K562 (cell line): Measurements from ENCODE around the gene SAMD8. TPM values are rescaled to one million over a fixed set of nuclear protein-coding genes. Genes with fewer than 3 reads are reported as not detected.

Experiments
- CBFA2T2 ChIP-seq: fragments of 450-650 bp; conservative IDR thresholded peaks from 2 replicates; pipeline ENCODE4 v1.6.1; 2017; ENCODE audit warnings: mild to moderate bottlenecking
- E2F3 ChIP-seq: fragments of 250-450 bp; sonication (Bioruptor Pico); IDR thresholded peaks from 2 replicates; pipeline ENCODE4 v1.4.0; 2020; ENCODE audit warnings: mild to moderate bottlenecking
- ELF1 ChIP-seq: fragments of 200-800 bp; sonication (Bioruptor generic); IDR thresholded peaks from 2 replicates; pipeline ENCODE4 v1.6.1; 2016; ENCODE audit warnings: missing genetic modification characterization, missing compliant biosample characterization
- KDM2B ChIP-seq: fragments of 250-450 bp; sonication (Bioruptor Pico); IDR thresholded peaks from 2 replicates; pipeline ENCODE4 v1.8.0; 2021; ENCODE audit warnings: mild to moderate bottlenecking, moderate library complexity
- LEF1 ChIP-seq: fragments of 450-650 bp; IDR thresholded peaks from 2 replicates; pipeline ENCODE4 v1.6.1; 2016; ENCODE audit warnings: mild to moderate bottlenecking
- NR3C1 ChIP-seq: sonication (generic); formaldehyde crosslinking; IDR thresholded peaks from 2 replicates; pipeline ENCODE4 v1.8.1; 2022; ENCODE audit warnings: missing genetic modification reagents
- PPARD ChIP-seq: fragments of 250-450 bp; sonication (Bioruptor Pico); IDR thresholded peaks from 2 replicates; pipeline ENCODE4 v1.8.0; 2022; ENCODE audit warnings: inconsistent platforms, mild to moderate bottlenecking, moderate library complexity
- PRPF4 ChIP-seq: fragments of 200-400 bp; formaldehyde crosslinking; IDR thresholded peaks from one replicate; pipeline ENCODE4 v1.6.1; 2017; ENCODE audit warnings: low read length, low read depth, mild to moderate bottlenecking; ENCODE audit not compliant: insufficient read depth, poor library complexity, severe bottlenecking
- PTBP1 ChIP-seq: fragments of 200-400 bp; formaldehyde crosslinking; IDR thresholded peaks from 2 replicates; pipeline ENCODE4 v1.6.1; 2017; ENCODE audit warnings: low read depth, low read length
- SAP30 ChIP-seq: fragments of 200-600 bp; sonication (generic); IDR thresholded peaks from 2 replicates; pipeline ENCODE4 v1.6.1; 2012; ENCODE audit warnings: borderline replicate concordance, low read depth, mild to moderate bottlenecking, moderate library complexity, low read length, control low read depth, inconsistent platforms; ENCODE audit not compliant: insufficient read depth, poor library complexity, severe bottlenecking
- TAF1 ChIP-seq: IDR thresholded peaks from 2 replicates; pipeline ENCODE4 v1.6.1; 2011; ENCODE audit warnings: mild to moderate bottlenecking, low read length, moderate library complexity; ENCODE audit not compliant: insufficient read depth, control insufficient read depth, severe bottlenecking; ENCODE audit errors: extremely low read depth
- XRCC3 ChIP-seq: fragments of 450-650 bp; IDR thresholded peaks from 2 replicates; pipeline ENCODE4 v1.6.1; 2017; ENCODE audit warnings: mild to moderate bottlenecking, moderate library complexity
- ZNF384 ChIP-seq: IDR thresholded peaks from 2 replicates; pipeline ENCODE4 v1.6.1; 2012; ENCODE audit warnings: low read depth, low read length, improper control_type of control experiment
- polyA plus RNA-seq, 8 experiments: library from polyadenylated mRNA; depleted of rRNA in 4 of 8; stranded (reverse) in 5 of 8; unstranded in 3 of 8; fragments of >200 nt; fragmentation: Nextera tagmentation in 2 of 8; fragmentation: Illumina TruSeq in 1 of 8; extraction: Ambion mirVana in 2 of 8; extraction: Trizol in 1 of 8; gene quantifications; 2 replicates each; pipeline versions ENCODE4 v1.2.1 to v1.2.3, GENCODE V29; 2011 to 2014; ENCODE audit warnings: inconsistent platforms in 1 of 8, missing spikeins in 1 of 8
- total RNA-seq, 7 experiments: library from RNA; depleted of rRNA in 6 of 7; stranded (reverse); fragments of >200 nt in 6 of 7; fragmentation: Illumina TruSeq in 2 of 7; extraction: Trizol in 2 of 7; gene quantifications; 2 replicates each; pipeline versions ENCODE4 v1.2.1 to v1.2.3, GENCODE V29; 2011 to 2021; ENCODE audit warnings: low replicate concordance in 1 of 7
- TF ChIP-seq, protein P1 (sequence below), 2 experiments: fragments of 450-650 bp; formaldehyde crosslinking in 1 of 2; IDR thresholded peaks; 2 replicates each; pipeline versions ENCODE4 v1.4.0 to v1.6.1; 2014 to 2020; ENCODE audit warnings: mild to moderate bottlenecking in 2 of 2, borderline replicate concordance in 1 of 2, low read depth in 1 of 2
- TF ChIP-seq, protein P2 (sequence below): sonication (generic); formaldehyde crosslinking; IDR thresholded peaks from 2 replicates; pipeline ENCODE4 v1.8.0; 2022; ENCODE audit warnings: mild to moderate bottlenecking, missing genetic modification reagents
- TF ChIP-seq, protein P3 (sequence below): sonication (generic); formaldehyde crosslinking; IDR thresholded peaks from 2 replicates; pipeline ENCODE4 v1.8.0; 2022; ENCODE audit warnings: mild to moderate bottlenecking, missing genetic modification reagents
- TF ChIP-seq, protein P4 (sequence below): fragments of 250-450 bp; sonication (Bioruptor Pico); IDR thresholded peaks from 2 replicates; pipeline ENCODE4 v1.8.0; 2021; ENCODE audit warnings: borderline replicate concordance, mild to moderate bottlenecking, moderate library complexity; ENCODE audit not compliant: poor library complexity, severe bottlenecking

The SAMD8 gene
- total and polyA plus RNA-seq, 9 of the 15 experiments (the other 6 are each of a cell fraction or from before 2014, with no cell fraction given): 2.7 to 16.1 (median 6.2) TPM

DNA sequence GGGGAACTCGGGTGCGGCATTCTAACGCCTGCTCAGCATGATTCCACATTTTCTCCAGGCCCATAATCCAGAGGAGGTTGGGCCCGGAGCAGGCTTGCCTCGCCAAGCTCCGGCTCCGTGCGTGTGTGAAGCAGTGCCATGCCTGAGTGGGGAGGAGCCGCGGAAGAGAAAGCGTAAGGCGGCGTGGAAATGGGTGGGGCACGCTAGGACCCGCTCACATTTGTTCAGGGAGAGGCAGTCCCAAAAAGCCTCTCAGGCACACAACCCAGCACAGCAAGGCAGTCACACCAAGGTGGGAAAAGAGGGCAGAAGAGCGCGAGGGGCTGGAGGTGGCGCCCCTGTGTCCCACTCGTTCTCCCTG, 98.4 kb downstream of the SAMD8 start (continued):
- TF ChIP-seq, protein P1, sequence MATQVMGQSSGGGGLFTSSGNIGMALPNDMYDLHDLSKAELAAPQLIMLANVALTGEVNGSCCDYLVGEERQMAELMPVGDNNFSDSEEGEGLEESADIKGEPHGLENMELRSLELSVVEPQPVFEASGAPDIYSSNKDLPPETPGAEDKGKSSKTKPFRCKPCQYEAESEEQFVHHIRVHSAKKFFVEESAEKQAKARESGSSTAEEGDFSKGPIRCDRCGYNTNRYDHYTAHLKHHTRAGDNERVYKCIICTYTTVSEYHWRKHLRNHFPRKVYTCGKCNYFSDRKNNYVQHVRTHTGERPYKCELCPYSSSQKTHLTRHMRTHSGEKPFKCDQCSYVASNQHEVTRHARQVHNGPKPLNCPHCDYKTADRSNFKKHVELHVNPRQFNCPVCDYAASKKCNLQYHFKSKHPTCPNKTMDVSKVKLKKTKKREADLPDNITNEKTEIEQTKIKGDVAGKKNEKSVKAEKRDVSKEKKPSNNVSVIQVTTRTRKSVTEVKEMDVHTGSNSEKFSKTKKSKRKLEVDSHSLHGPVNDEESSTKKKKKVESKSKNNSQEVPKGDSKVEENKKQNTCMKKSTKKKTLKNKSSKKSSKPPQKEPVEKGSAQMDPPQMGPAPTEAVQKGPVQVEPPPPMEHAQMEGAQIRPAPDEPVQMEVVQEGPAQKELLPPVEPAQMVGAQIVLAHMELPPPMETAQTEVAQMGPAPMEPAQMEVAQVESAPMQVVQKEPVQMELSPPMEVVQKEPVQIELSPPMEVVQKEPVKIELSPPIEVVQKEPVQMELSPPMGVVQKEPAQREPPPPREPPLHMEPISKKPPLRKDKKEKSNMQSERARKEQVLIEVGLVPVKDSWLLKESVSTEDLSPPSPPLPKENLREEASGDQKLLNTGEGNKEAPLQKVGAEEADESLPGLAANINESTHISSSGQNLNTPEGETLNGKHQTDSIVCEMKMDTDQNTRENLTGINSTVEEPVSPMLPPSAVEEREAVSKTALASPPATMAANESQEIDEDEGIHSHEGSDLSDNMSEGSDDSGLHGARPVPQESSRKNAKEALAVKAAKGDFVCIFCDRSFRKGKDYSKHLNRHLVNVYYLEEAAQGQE (IDR thresholded peaks at IDR 0.05; ENCODE audit: borderline replicate concordance): no peak
- TF ChIP-seq, protein P1 (CRISPR knock-in tag; IDR thresholded peaks at IDR 0.05; ENCODE audit: low read depth): 0 out of 2 replicates have a peak, but pooled peaks have one; percentile 22
- TF ChIP-seq, protein P2, sequence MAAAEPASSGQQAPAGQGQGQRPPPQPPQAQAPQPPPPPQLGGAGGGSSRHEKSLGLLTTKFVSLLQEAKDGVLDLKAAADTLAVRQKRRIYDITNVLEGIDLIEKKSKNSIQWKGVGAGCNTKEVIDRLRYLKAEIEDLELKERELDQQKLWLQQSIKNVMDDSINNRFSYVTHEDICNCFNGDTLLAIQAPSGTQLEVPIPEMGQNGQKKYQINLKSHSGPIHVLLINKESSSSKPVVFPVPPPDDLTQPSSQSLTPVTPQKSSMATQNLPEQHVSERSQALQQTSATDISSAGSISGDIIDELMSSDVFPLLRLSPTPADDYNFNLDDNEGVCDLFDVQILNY: no peak; the same call in 1 of the 2 replicates
- peak; percentile 46; the same call in 1 of the 2 replicates for TF ChIP-seq ELF1
- peak; percentile 63 for TF ChIP-seq TAF1
- no peak for TF ChIP-seq E2F3
- no peak for TF ChIP-seq ZNF384
- TF ChIP-seq SAP30: peak; percentile 69
- TF ChIP-seq, protein P3, sequence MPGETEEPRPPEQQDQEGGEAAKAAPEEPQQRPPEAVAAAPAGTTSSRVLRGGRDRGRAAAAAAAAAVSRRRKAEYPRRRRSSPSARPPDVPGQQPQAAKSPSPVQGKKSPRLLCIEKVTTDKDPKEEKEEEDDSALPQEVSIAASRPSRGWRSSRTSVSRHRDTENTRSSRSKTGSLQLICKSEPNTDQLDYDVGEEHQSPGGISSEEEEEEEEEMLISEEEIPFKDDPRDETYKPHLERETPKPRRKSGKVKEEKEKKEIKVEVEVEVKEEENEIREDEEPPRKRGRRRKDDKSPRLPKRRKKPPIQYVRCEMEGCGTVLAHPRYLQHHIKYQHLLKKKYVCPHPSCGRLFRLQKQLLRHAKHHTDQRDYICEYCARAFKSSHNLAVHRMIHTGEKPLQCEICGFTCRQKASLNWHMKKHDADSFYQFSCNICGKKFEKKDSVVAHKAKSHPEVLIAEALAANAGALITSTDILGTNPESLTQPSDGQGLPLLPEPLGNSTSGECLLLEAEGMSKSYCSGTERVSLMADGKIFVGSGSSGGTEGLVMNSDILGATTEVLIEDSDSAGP: no peak
- TF ChIP-seq CBFA2T2: no peak
- TF ChIP-seq, protein P4, sequence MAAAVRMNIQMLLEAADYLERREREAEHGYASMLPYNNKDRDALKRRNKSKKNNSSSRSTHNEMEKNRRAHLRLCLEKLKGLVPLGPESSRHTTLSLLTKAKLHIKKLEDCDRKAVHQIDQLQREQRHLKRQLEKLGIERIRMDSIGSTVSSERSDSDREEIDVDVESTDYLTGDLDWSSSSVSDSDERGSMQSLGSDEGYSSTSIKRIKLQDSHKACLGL: no peak
- no peak for TF ChIP-seq NR3C1
- no peak for TF ChIP-seq PPARD (CRISPR knock-in tag)
- 0 out of 2 replicates have a peak, but pooled peaks have one; percentile 38 for TF ChIP-seq LEF1
- TF ChIP-seq PTBP1: no peak
- no peak for TF ChIP-seq XRCC3
- TF ChIP-seq KDM2B (CRISPR knock-in tag): no peak
- TF ChIP-seq PRPF4: no peak
